Astrocyte (in vitro differentiated cells and primary cell): Measurements from ENCODE around the gene CDK4. TPM values are rescaled to one million over a fixed set of nuclear protein-coding genes. Genes with fewer than 3 reads are reported as not detected.

Experiments used
- DNase-seq: peaks from one replicate; pipeline ENCODE4 v3.0.0-alpha.2; 2010; ENCODE audit warnings: low read depth
- FAIRE-seq: peaks from 2 replicates; lab custom pipeline; 2011; peaks lifted over from hg19 to GRCh38; lab: Jason Lieb, UNC
- H2AFZ ChIP-seq: 2 replicates; pipeline ENCODE4 v1.6.0; 2012; ENCODE audit warnings: low read depth, low read length, inconsistent platforms
- H3K27ac ChIP-seq: 2 replicates; pipeline ENCODE4 v1.5.1; 2011; ENCODE audit warnings: low read depth, low read length, inconsistent platforms
- H3K27me3 ChIP-seq: 2 replicates; pipeline ENCODE4 v1.6.0; 2011; ENCODE audit warnings: low read length, inconsistent platforms; ENCODE audit not compliant: insufficient read depth
- H3K36me3 ChIP-seq: 2 replicates; pipeline ENCODE4 v1.5.1; 2011; ENCODE audit warnings: low read length, inconsistent platforms; ENCODE audit not compliant: insufficient read depth
- H3K4me1 ChIP-seq: 2 replicates; pipeline ENCODE4 v1.5.1; 2011; ENCODE audit warnings: low read length, inconsistent platforms; ENCODE audit not compliant: insufficient read depth
- H3K4me2 ChIP-seq: 2 replicates; pipeline ENCODE4 v1.6.0; 2012; ENCODE audit warnings: low read length, inconsistent platforms
- H3K4me3 ChIP-seq: 2 replicates; pipeline ENCODE4 v1.5.1; 2011; ENCODE audit warnings: low read depth, mild to moderate bottlenecking, low read length, inconsistent platforms; ENCODE audit not compliant: insufficient read depth
- H3K79me2 ChIP-seq: 2 replicates; pipeline ENCODE4 v1.6.0; 2012; ENCODE audit warnings: mild to moderate bottlenecking, low read length, inconsistent platforms; ENCODE audit not compliant: insufficient read depth
- H3K9ac ChIP-seq: 2 replicates; pipeline ENCODE4 v1.6.0; 2012; ENCODE audit warnings: mild to moderate bottlenecking, low read length, inconsistent platforms
- H3K9me3 ChIP-seq: 2 replicates; pipeline ENCODE4 v1.5.1; 2012; ENCODE audit warnings: low read depth, mild to moderate bottlenecking, low read length, inconsistent platforms; ENCODE audit not compliant: insufficient read depth
- H4K20me1 ChIP-seq: 2 replicates; pipeline ENCODE4 v1.6.0; 2012; ENCODE audit warnings: low read length, inconsistent platforms; ENCODE audit not compliant: insufficient read depth
- H3K27ac Mint-ChIP-seq: one replicate; pipeline ENCODE4 v1.8.0; 2021; ENCODE audit warnings: mild to moderate bottlenecking, mixed read lengths; ENCODE audit not compliant: unreplicated experiment
- H3K27me3 Mint-ChIP-seq: one replicate; pipeline ENCODE4 v1.8.0; 2021; ENCODE audit warnings: low read depth, mixed read lengths; ENCODE audit not compliant: unreplicated experiment
- H3K36me3 Mint-ChIP-seq: one replicate; pipeline ENCODE4 v1.8.0; 2021; ENCODE audit warnings: low read depth, mixed read lengths; ENCODE audit not compliant: unreplicated experiment
- H3K4me1 Mint-ChIP-seq: one replicate; pipeline ENCODE4 v1.8.0; 2021; ENCODE audit warnings: low read depth, mixed read lengths; ENCODE audit not compliant: unreplicated experiment
- H3K4me3 Mint-ChIP-seq: one replicate; pipeline ENCODE4 v1.8.0; 2021; ENCODE audit warnings: mild to moderate bottlenecking, moderate library complexity, mixed read lengths; ENCODE audit not compliant: unreplicated experiment
- H3K9me3 Mint-ChIP-seq: one replicate; pipeline ENCODE4 v1.8.0; 2021; ENCODE audit warnings: mild to moderate bottlenecking, mixed read lengths; ENCODE audit not compliant: unreplicated experiment
- CTCF ChIP-seq: IDR thresholded peaks from 2 replicates; pipeline ENCODE4 v1.5.1; 2011; ENCODE audit warnings: low read depth, mild to moderate bottlenecking, inconsistent platforms, low read length, moderate library complexity; ENCODE audit not compliant: insufficient read depth
- EZH2 ChIP-seq: IDR thresholded peaks from 2 replicates; pipeline ENCODE4 v1.6.1; 2012; ENCODE audit warnings: mild to moderate bottlenecking, low read length, inconsistent platforms; ENCODE audit not compliant: insufficient read depth
- total RNA-seq: library from RNA; stranded (reverse); gene quantifications from 2 replicates; pipeline ENCODE4 v1.2.1, GENCODE V29; 2021

The CDK4 gene
- total RNA-seq, 1 donor from 2014 or later: 133 TPM

- peaks cover 8% of the 10 kb centered on the region for H4K20me1 ChIP-seq
- no peaks in the 10 kb centered on the region for H3K79me2 ChIP-seq
- H3K9me3 Mint-ChIP-seq: peaks cover 15% of the 10 kb centered on the region
- peaks cover 6% of the 10 kb centered on the region for H3K36me3 Mint-ChIP-seq
- peak overlapping the region; percentile 90 for H3K9ac ChIP-seq
- H3K27ac ChIP-seq: no peak overlapping the region
- H3K4me1 Mint-ChIP-seq: no peaks in the 10 kb centered on the region
- peak overlapping the region; percentile 85 for H3K4me3 ChIP-seq
- no peaks in the 10 kb centered on the region for H3K36me3 ChIP-seq
- TF ChIP-seq EZH2: peak; percentile 35
- TF ChIP-seq CTCF: no peak
- H2AFZ ChIP-seq: peak overlapping the region; percentile 97
- no peak for FAIRE-seq
- no peak overlapping the region for H3K27ac Mint-ChIP-seq
- DNase-seq: peak; percentile 20
- peak overlapping the region; percentile 73 for H3K4me3 Mint-ChIP-seq
- peak overlapping the region; percentile 99 for H3K4me2 ChIP-seq
- H3K27me3 ChIP-seq: peaks cover 27% of the 10 kb centered on the region
- no peaks in the 10 kb centered on the region for H3K9me3 ChIP-seq
- H3K27me3 Mint-ChIP-seq: peaks cover 77% of the 10 kb centered on the region
- H3K4me1 ChIP-seq: peaks cover 7% of the 10 kb centered on the region
Measured at GRCh38 chr12:57726884-57727757, 25.0 kb downstream of the CDK4 start.

- H3K36me3 ChIP-seq: peaks cover 4% of the 10 kb centered on the region
- H3K9ac ChIP-seq: peak overlapping the region; percentile 90
- H4K20me1 ChIP-seq: peaks cover 8% of the 10 kb centered on the region
- Mint-ChIP-seq H3K27ac (peak overlapping the region; percentile 80), H3K36me3 (peaks cover 12% of the 10 kb centered on the region), H3K9me3 (peaks cover 12% of the 10 kb centered on the region), H3K4me3 (peak overlapping the region; percentile 91), H3K4me1 (no peaks in the 10 kb centered on the region), H3K27me3 (peaks cover 71% of the 10 kb centered on the region)
- peak overlapping the region; percentile 85 for H3K4me3 ChIP-seq
- H3K9me3 ChIP-seq: no peaks in the 10 kb centered on the region
- peaks cover 24% of the 10 kb centered on the region for H3K27me3 ChIP-seq
- FAIRE-seq (no peak), DNase-seq (peak; percentile 50)
- H3K79me2 ChIP-seq: no peaks in the 10 kb centered on the region
- H3K4me2 ChIP-seq: peak overlapping the region; percentile 99
- peaks cover 7% of the 10 kb centered on the region for H3K4me1 ChIP-seq
- H2AFZ ChIP-seq: peak overlapping the region; percentile 97
- peak overlapping the region; percentile 42 for H3K27ac ChIP-seq
- TF ChIP-seq CTCF (peak; percentile 61), EZH2 (no peak)
Measured at GRCh38 chr12:57726151-57726883, 25.8 kb downstream of the CDK4 start.
